IPS-20b (cell line): Measurements from ENCODE around the gene MTR.

ENCODE experiments used
- H3K27ac ChIP-seq: one replicate; pipeline ENCODE4 v1.5.1; 2013; ENCODE audit warnings: low read length
- H3K27me3 ChIP-seq: 2 replicates; pipeline ENCODE4 v1.6.1; 2013; ENCODE audit warnings: mild to moderate bottlenecking, low read length, inconsistent platforms; ENCODE audit not compliant: insufficient read depth
- H3K36me3 ChIP-seq: 2 replicates; pipeline ENCODE4 v1.6.1; 2013; ENCODE audit warnings: low read depth, mild to moderate bottlenecking, inconsistent platforms, low read length, moderate library complexity; ENCODE audit not compliant: insufficient read depth
- H3K4me1 ChIP-seq: 2 replicates; pipeline ENCODE4 v1.6.1; 2013; ENCODE audit warnings: mild to moderate bottlenecking, control low read depth, inconsistent platforms, low read length, moderate library complexity; ENCODE audit not compliant: insufficient read depth
- H3K4me3 ChIP-seq: 2 replicates; pipeline ENCODE4 v1.5.1; 2013; ENCODE audit warnings: mild to moderate bottlenecking, low read length, inconsistent platforms
- H3K9ac ChIP-seq: 2 replicates; pipeline ENCODE4 v1.6.1; 2013; ENCODE audit warnings: low read depth, mild to moderate bottlenecking, inconsistent platforms, low read length, moderate library complexity
- H3K9me3 ChIP-seq: 2 replicates; pipeline ENCODE4 v1.6.1; 2013; ENCODE audit warnings: mild to moderate bottlenecking, low read depth, low read length, inconsistent platforms; ENCODE audit not compliant: insufficient read depth

MTR gene

GRCh38 chr1:236759252-236759859 is 35.7 kb upstream of the MTR start:
- Histone ChIP-seq H3K9me3 (no peaks in the 10 kb centered on the region), H3K36me3 (0 out of 2 replicates have a peak, but pooled peaks cover 6% of the 10 kb centered on the region), H3K27ac (no peak overlapping the region), H3K9ac (no peak overlapping the region), H3K4me1 (no peaks in the 10 kb centered on the region), H3K27me3 (no peaks in the 10 kb centered on the region), H3K4me3 (no peak overlapping the region)

- Histone ChIP-seq H3K27ac (no peak overlapping the region), H3K9ac (no peak overlapping the region), H3K27me3 (no peaks in the 10 kb centered on the region), H3K36me3 (no peaks in the 10 kb centered on the region), H3K4me1 (no peaks in the 10 kb centered on the region), H3K4me3 (no peak overlapping the region), H3K9me3 (no peaks in the 10 kb centered on the region)
Measured at GRCh38 chr1:236760480-236760879, 34.6 kb upstream of the MTR start.

DNA sequence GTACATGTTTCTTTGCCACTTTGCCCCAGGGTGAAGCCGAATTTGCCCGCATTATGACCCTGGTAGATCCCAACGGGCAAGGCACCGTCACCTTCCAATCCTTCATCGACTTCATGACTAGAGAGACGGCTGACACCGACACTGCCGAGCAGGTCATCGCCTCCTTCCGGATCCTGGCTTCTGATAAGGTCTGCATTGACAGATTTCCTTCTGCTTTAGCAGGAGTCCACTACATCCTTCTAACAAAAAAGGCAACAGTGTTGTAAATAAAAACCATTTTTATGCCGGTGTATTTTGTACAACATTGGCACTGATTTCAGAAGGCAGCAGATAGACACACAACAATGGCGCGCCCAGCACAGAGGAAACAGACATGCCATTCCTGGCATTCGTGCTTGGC is 34.1 kb upstream of the MTR start:
- Histone ChIP-seq H3K4me3 (no peak overlapping the region), H3K9ac (no peak overlapping the region), H3K4me1 (no peaks in the 10 kb centered on the region), H3K27ac (no peak overlapping the region), H3K9me3 (no peaks in the 10 kb centered on the region), H3K36me3 (no peaks in the 10 kb centered on the region), H3K27me3 (no peaks in the 10 kb centered on the region)

- Histone ChIP-seq H3K27me3 (no peaks in the 10 kb centered on the region), H3K36me3 (no peaks in the 10 kb centered on the region), H3K4me3 (no peak overlapping the region), H3K9ac (no peak overlapping the region), H3K27ac (no peak overlapping the region), H3K9me3 (no peaks in the 10 kb centered on the region), H3K4me1 (no peaks in the 10 kb centered on the region)
Measured at GRCh38 chr1:236761397-236762132, 33.5 kb upstream of the MTR start.

DNA sequence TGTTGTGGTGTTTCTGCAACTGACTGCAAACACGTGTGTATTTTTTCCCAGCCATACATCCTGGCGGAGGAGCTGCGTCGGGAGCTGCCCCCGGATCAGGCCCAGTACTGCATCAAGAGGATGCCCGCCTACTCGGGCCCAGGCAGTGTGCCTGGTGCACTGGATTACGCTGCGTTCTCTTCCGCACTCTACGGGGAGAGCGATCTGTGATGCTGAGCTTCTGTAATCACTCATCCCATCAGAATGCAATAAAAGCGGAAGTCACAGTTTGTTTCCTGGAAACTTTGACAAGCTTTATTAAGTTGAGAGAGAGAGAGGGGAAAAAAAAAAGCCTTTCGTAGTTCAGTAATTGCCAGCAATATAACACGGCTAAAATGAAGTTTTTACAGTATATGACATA is 32.7 kb upstream of the MTR start:
- H3K9ac ChIP-seq, result no peak overlapping the region
- no peak overlapping the region for H3K4me3 ChIP-seq
- H3K27me3 ChIP-seq, result no peaks in the 10 kb centered on the region
- no peaks in the 10 kb centered on the region for H3K36me3 ChIP-seq
- no peak overlapping the region for H3K27ac ChIP-seq
- no peaks in the 10 kb centered on the region for H3K4me1 ChIP-seq
- H3K9me3 ChIP-seq, result no peaks in the 10 kb centered on the region

GRCh38 chr1:236765831-236766230 is 29.3 kb upstream of the MTR start:
- Histone ChIP-seq H3K4me1 (no peaks in the 10 kb centered on the region), H3K27ac (no peak overlapping the region), H3K4me3 (no peak overlapping the region), H3K36me3 (no peaks in the 10 kb centered on the region), H3K9me3 (no peaks in the 10 kb centered on the region), H3K9ac (no peak overlapping the region), H3K27me3 (no peaks in the 10 kb centered on the region)

- H3K4me1 ChIP-seq, result no peaks in the 10 kb centered on the region
- no peaks in the 10 kb centered on the region for H3K36me3 ChIP-seq
- H3K4me3 ChIP-seq, result no peak overlapping the region
- H3K9ac ChIP-seq, result no peak overlapping the region
- H3K9me3 ChIP-seq, result no peaks in the 10 kb centered on the region
- H3K27ac ChIP-seq, result no peak overlapping the region
- H3K27me3 ChIP-seq, result no peaks in the 10 kb centered on the region
Measured at GRCh38 chr1:236766506-236766905, 28.6 kb upstream of the MTR start.

GRCh38 chr1:236767276-236767675 is 27.8 kb upstream of the MTR start:
- Histone ChIP-seq H3K4me1 (no peaks in the 10 kb centered on the region), H3K9ac (no peak overlapping the region), H3K27ac (no peak overlapping the region), H3K27me3 (no peaks in the 10 kb centered on the region), H3K9me3 (no peaks in the 10 kb centered on the region), H3K36me3 (no peaks in the 10 kb centered on the region), H3K4me3 (no peak overlapping the region)

- Histone ChIP-seq H3K27ac (no peak overlapping the region), H3K36me3 (no peaks in the 10 kb centered on the region), H3K4me3 (no peak overlapping the region), H3K9me3 (no peaks in the 10 kb centered on the region), H3K9ac (no peak overlapping the region), H3K4me1 (no peaks in the 10 kb centered on the region), H3K27me3 (no peaks in the 10 kb centered on the region)
Measured at GRCh38 chr1:236768601-236769000, 26.5 kb upstream of the MTR start.

GRCh38 chr1:236773919-236774318 is 21.2 kb upstream of the MTR start:
- no peaks in the 10 kb centered on the region for H3K4me1 ChIP-seq
- no peak overlapping the region for H3K27ac ChIP-seq
- H3K4me3 ChIP-seq, result no peak overlapping the region
- H3K27me3 ChIP-seq, result no peaks in the 10 kb centered on the region
- H3K9ac ChIP-seq, result no peak overlapping the region
- no peaks in the 10 kb centered on the region for H3K36me3 ChIP-seq
- peaks cover 13% of the 10 kb centered on the region; the same call in 1 of the 2 replicates for H3K9me3 ChIP-seq

DNA sequence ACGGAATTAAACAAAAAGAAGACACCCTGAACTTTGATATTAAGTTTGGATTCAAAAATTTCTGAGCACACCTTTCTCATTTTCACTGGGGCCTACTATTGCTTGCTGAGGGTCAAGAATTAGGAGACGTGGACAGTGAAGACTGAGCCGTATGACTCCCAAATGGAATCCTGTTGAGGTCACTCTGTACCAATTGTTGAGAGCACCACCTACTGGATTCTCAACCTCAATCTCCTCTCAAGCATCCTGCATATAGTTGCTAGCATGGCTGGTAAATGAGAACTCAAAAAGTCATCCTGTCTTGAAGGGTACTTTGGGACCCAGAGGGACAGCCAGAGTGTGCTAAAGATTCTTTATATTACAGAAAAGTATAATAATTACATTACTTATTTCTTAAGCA is 20.2 kb upstream of the MTR start:
- H3K27me3 ChIP-seq, result no peaks in the 10 kb centered on the region
- H3K36me3 ChIP-seq, result no peaks in the 10 kb centered on the region
- no peaks in the 10 kb centered on the region for H3K4me1 ChIP-seq
- H3K4me3 ChIP-seq, result no peak overlapping the region
- no peak overlapping the region for H3K9ac ChIP-seq
- peaks cover 18% of the 10 kb centered on the region; the same call in 1 of the 2 replicates for H3K9me3 ChIP-seq
- H3K27ac ChIP-seq, result no peak overlapping the region

- peaks cover 21% of the 10 kb centered on the region; the same call in 1 of the 2 replicates for H3K9me3 ChIP-seq
- H3K9ac ChIP-seq, result no peak overlapping the region
- H3K27ac ChIP-seq, result no peak overlapping the region
- no peak overlapping the region for H3K4me3 ChIP-seq
- no peaks in the 10 kb centered on the region for H3K36me3 ChIP-seq
- H3K4me1 ChIP-seq, result no peaks in the 10 kb centered on the region
- no peaks in the 10 kb centered on the region for H3K27me3 ChIP-seq
Measured at GRCh38 chr1:236779312-236779711, 15.8 kb upstream of the MTR start.
